ENCODE data around the gene OSBP. TPM values are rescaled to one million over a fixed set of nuclear protein-coding genes. Genes with fewer than 3 reads are reported as not detected.

The OSBP gene
- total and polyA plus RNA-seq, 8 donors = 39.4 to 45.7 (median 42.8) TPM

DNA sequence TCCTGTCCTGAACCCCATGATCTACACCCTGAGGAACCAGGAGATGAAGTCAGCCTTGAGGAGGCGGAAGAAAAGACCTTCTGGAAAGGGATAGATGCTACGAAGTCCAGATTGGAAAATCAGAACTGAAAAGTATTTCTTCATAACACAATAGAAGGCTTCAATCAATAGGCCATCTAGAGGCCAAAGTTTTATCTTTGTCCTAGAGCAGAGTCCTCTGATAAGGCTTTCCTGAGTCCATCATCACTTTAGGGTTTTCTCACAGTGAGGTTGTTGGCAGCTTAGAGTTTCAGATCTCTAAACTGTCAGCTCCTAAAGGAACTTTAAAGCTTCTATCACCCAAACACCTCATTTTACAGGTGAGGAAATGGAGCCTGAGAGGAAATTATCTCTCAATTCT, 83.0 kb downstream of the OSBP start:
- H3K4me1 ChIP-seq = peaks cover 0 to 8% of the 10 kb centered on the region in 2 donors
- intact Hi-C loops (cut with DNase I) = no loop called here
- TF ChIP-seq, protein P1, sequence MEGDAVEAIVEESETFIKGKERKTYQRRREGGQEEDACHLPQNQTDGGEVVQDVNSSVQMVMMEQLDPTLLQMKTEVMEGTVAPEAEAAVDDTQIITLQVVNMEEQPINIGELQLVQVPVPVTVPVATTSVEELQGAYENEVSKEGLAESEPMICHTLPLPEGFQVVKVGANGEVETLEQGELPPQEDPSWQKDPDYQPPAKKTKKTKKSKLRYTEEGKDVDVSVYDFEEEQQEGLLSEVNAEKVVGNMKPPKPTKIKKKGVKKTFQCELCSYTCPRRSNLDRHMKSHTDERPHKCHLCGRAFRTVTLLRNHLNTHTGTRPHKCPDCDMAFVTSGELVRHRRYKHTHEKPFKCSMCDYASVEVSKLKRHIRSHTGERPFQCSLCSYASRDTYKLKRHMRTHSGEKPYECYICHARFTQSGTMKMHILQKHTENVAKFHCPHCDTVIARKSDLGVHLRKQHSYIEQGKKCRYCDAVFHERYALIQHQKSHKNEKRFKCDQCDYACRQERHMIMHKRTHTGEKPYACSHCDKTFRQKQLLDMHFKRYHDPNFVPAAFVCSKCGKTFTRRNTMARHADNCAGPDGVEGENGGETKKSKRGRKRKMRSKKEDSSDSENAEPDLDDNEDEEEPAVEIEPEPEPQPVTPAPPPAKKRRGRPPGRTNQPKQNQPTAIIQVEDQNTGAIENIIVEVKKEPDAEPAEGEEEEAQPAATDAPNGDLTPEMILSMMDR (IDR thresholded peaks at IDR 0.05) = no peak

DNA sequence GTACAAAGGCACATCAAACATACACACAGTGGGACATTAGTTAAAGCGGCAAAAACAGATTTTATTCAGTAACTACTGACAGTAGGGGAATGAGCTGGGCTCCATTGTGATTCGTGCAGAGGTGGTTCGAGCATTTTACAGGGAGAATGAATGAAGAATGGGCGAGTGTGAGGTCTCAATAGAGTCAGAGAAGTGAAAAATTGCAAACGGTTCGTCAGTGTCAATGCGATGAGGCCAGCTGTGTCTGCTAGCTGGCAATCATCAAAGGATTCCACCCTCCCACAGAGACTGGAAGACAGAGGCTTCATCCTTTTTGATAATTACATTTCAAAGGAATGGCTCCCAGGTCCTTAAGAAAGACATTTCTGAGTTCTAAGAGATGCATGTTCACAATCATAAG, 86.9 kb downstream of the OSBP start:
- ATAC-seq (no peak), DNase-seq (no peak)
- H3K27ac ChIP-seq = no peak overlapping the region
- H3K4me1 ChIP-seq = no peaks in the 10 kb centered on the region
- H3K4me3 ChIP-seq = no peak overlapping the region
- no peaks in the 10 kb centered on the region for H3K27me3 ChIP-seq
- no peaks in the 10 kb centered on the region for H3K36me3 ChIP-seq
- H3K9me3 ChIP-seq = no peaks in the 10 kb centered on the region
- TF ChIP-seq, protein P1 (IDR thresholded peaks at IDR 0.05) = no peak
- intact Hi-C loops (cut with DNase I) = no loop called here

More for the DNA sequence above, 83.0 kb downstream of the OSBP start:
- Histone ChIP-seq H3K9me3 (no peaks in the 10 kb centered on the region), H3K27ac (no peak overlapping the region), H3K27me3 (no peaks in the 10 kb centered on the region), H3K36me3 (no peaks in the 10 kb centered on the region), H3K4me3 (no peak overlapping the region)
- no peak for DNase-seq
- no peak for ATAC-seq

Small RNAs within 50 kb of the gene (microRNA-seq; reads per million reads assigned to microRNA genes)
- gene MIR3162 = 0 reads per million in 2 donors

Other genes with a start within 250 kb of the OSBP start
- gene OR5A2, start 189.4 kb downstream of the OSBP start, total RNA-seq = not detected
- under 1 TPM in 5 of 6 donors, not detected in 1; 0.01 to 0.06 (median 0.03) TPM for gene OR5A2, start 189.4 kb downstream of the OSBP start, polyA plus RNA-seq (ENCODE audit: insufficient read length in 6 of 6)
- gene OR5A1, start 179.3 kb downstream of the OSBP start, total RNA-seq = not detected
- under 1 TPM in 4 of 6 donors, not detected in 2; 0.01 to 0.04 (median 0.03) TPM for gene OR5A1, start 179.3 kb downstream of the OSBP start, polyA plus RNA-seq (ENCODE audit: insufficient read length in 6 of 6)
- not detected for gene OR4D6, start 158.8 kb downstream of the OSBP start, total RNA-seq
- not detected for gene OR4D6, start 158.8 kb downstream of the OSBP start, polyA plus RNA-seq (ENCODE audit: insufficient read length in 6 of 6)
- gene OR4D10, start 142.5 kb downstream of the OSBP start, total RNA-seq = not detected
- gene OR4D10, start 142.5 kb downstream of the OSBP start, polyA plus RNA-seq (ENCODE audit: insufficient read length in 6 of 6) = not detected
- gene OR4D11, start 112.2 kb downstream of the OSBP start, total RNA-seq = not detected
- not detected for gene OR4D11, start 112.2 kb downstream of the OSBP start, polyA plus RNA-seq (ENCODE audit: insufficient read length in 6 of 6)
- not detected for gene OR4D9, start 104.2 kb downstream of the OSBP start, total RNA-seq
- gene OR4D9, start 104.2 kb downstream of the OSBP start, polyA plus RNA-seq (ENCODE audit: insufficient read length in 6 of 6) = under 1 TPM; 0.03 to 0.06 (median 0.05) TPM
- 10 to 100 TPM; 27.8 to 42.6 TPM for gene PATL1, start 53.3 kb upstream of the OSBP start, total RNA-seq
- 10 to 100 TPM; 36.8 to 45.0 (median 41.0) TPM for gene PATL1, start 53.3 kb upstream of the OSBP start, polyA plus RNA-seq (ENCODE audit: insufficient read length in 6 of 6)
- not detected for gene OR10V1, start 98.1 kb upstream of the OSBP start, total RNA-seq
- gene OR10V1, start 98.1 kb upstream of the OSBP start, polyA plus RNA-seq (ENCODE audit: insufficient read length in 6 of 6) = not detected
- gene STX3, start 139.6 kb upstream of the OSBP start, total RNA-seq = 10 to 100 TPM; 65.9 to 66.7 TPM
- gene STX3, start 139.6 kb upstream of the OSBP start, polyA plus RNA-seq (ENCODE audit: insufficient read length in 6 of 6) = 10 to 100 TPM; 26.8 to 33.5 (median 29.6) TPM
- gene MRPL16, start 195.0 kb upstream of the OSBP start, total RNA-seq = 10 to 100 TPM; 32.9 to 35.6 TPM
- 10 to 100 TPM; 49.6 to 56.5 (median 52.6) TPM for gene MRPL16, start 195.0 kb upstream of the OSBP start, polyA plus RNA-seq (ENCODE audit: insufficient read length in 6 of 6)
- gene CBLIF, start 229.7 kb upstream of the OSBP start, total RNA-seq = not detected
- under 1 TPM in 1 of 6 donors, not detected in 5; 0.24 TPM for gene CBLIF, start 229.7 kb upstream of the OSBP start, polyA plus RNA-seq (ENCODE audit: insufficient read length in 6 of 6)